Neural progenitor cell (in vitro differentiated cells): ENCODE measurements around the gene DIPK1B. TPM values are rescaled to one million over a fixed set of nuclear protein-coding genes. Genes with fewer than 3 reads are reported as not detected.

Source experiments
- DNase-seq: peaks from one replicate; pipeline ENCODE4 v3.0.0-alpha.2; 2016; ENCODE audit warnings: low spot score
- H2AFZ ChIP-seq: fragments of 200-600 bp; sonication (generic); replicated peaks from 2 replicates; pipeline ENCODE4 v1.6.1; 2016; ENCODE audit warnings: antibody characterized with exemption
- H3F3A ChIP-seq: fragments of 200-600 bp; sonication (generic); 2 replicates; pipeline ENCODE4 v1.6.1; 2016; ENCODE audit warnings: antibody characterized with exemption, low read depth
- H3K27ac ChIP-seq: fragments of 200-600 bp; sonication (generic); 2 replicates; pipeline ENCODE4 v1.5.1; 2016; ENCODE audit warnings: mild to moderate bottlenecking
- H3K27me3 ChIP-seq: fragments of 200-600 bp; sonication (generic); 2 replicates; pipeline ENCODE4 v1.6.1; 2016; ENCODE audit warnings: mild to moderate bottlenecking, moderate library complexity
- H3K36me3 ChIP-seq: fragments of 200-600 bp; sonication (generic); 2 replicates; pipeline ENCODE4 v1.5.1; 2016
- H3K4me1 ChIP-seq: fragments of 200-600 bp; sonication (generic); 2 replicates; pipeline ENCODE4 v1.6.1; 2016; ENCODE audit warnings: mixed run types
- H3K4me2 ChIP-seq: fragments of 200-600 bp; sonication (generic); 2 replicates; pipeline ENCODE4 v1.6.1; 2016
- H3K4me3 ChIP-seq: fragments of 200-600 bp; sonication (generic); 2 replicates; pipeline ENCODE4 v1.5.1; 2016
- H3K79me2 ChIP-seq: fragments of 200-600 bp; sonication (generic); 2 replicates; pipeline ENCODE4 v1.6.1; 2016; ENCODE audit warnings: low read depth
- H3K9ac ChIP-seq: fragments of 200-600 bp; sonication (generic); 2 replicates; pipeline ENCODE4 v1.6.1; 2016
- H3K9me3 ChIP-seq: fragments of 200-600 bp; sonication (generic); 2 replicates; pipeline ENCODE4 v1.5.1; 2016; ENCODE audit warnings: low read depth
- H4K20me1 ChIP-seq: fragments of 200-600 bp; sonication (generic); 2 replicates; pipeline ENCODE4 v1.6.1; 2016; ENCODE audit warnings: low read depth
- H3K27ac Mint-ChIP-seq: 3 replicates; pipeline ENCODE4 v1.8.0; 2021; ENCODE audit warnings: mixed read lengths
- H3K27me3 Mint-ChIP-seq: 2 replicates; pipeline ENCODE4 v1.8.0; 2022; ENCODE audit warnings: low read depth, mild to moderate bottlenecking, inconsistent platforms, moderate library complexity, mixed read lengths; ENCODE audit not compliant: insufficient read depth
- H3K36me3 Mint-ChIP-seq: 3 replicates; pipeline ENCODE4 v1.8.0; 2021; ENCODE audit warnings: mixed read lengths
- H3K4me1 Mint-ChIP-seq: 3 replicates; pipeline ENCODE4 v1.8.0; 2021; ENCODE audit warnings: mixed read lengths
- H3K4me3 Mint-ChIP-seq: 3 replicates; pipeline ENCODE4 v1.8.0; 2021; ENCODE audit warnings: mild to moderate bottlenecking, moderate library complexity, mixed read lengths
- H3K9me3 Mint-ChIP-seq: 3 replicates; pipeline ENCODE4 v1.8.0; 2020; ENCODE audit warnings: mixed read lengths
- EZH2 ChIP-seq: fragments of 200-600 bp; sonication (generic); IDR thresholded peaks from 2 replicates; pipeline ENCODE4 v1.6.1; 2017; ENCODE audit warnings: antibody characterized with exemption, mild to moderate bottlenecking, moderate library complexity
- EZH2phosphoT487 ChIP-seq: fragments of 200-600 bp; sonication (generic); IDR thresholded peaks from 2 replicates; pipeline ENCODE4 v1.6.1; 2017; ENCODE audit warnings: antibody characterized with exemption
- total RNA-seq: library from RNA; depleted of rRNA; stranded (reverse); fragments of >200 nt; gene quantifications from 2 replicates; pipeline ENCODE4 v1.2.3, GENCODE V29; 2015; ENCODE audit warnings: low replicate concordance
- TF ChIP-seq, protein P1 (sequence below): fragments of 200-600 bp; sonication (generic); IDR thresholded peaks from 2 replicates; pipeline ENCODE4 v1.5.1; 2017; ENCODE audit warnings: antibody characterized with exemption, mild to moderate bottlenecking

DIPK1B gene
- total RNA-seq, 1 donor from 2014 or later: 11.8 TPM

- Mint-ChIP-seq H3K4me3 (no peak overlapping the region), H3K27me3 (no peaks in the 10 kb centered on the region)
Measured at GRCh38 chr9:136669791-136670464, 42.4 kb upstream of the DIPK1B start.

GRCh38 chr9:136670576-136671253 is 41.7 kb upstream of the DIPK1B start:
- Histone ChIP-seq H3K9ac (no peak overlapping the region), H3K36me3 (no peaks in the 10 kb centered on the region), H2AFZ (no peak overlapping the region), H3K79me2 (no peaks in the 10 kb centered on the region), H3K4me2 (no peak overlapping the region), H3K27me3 (peaks cover 10% of the 10 kb centered on the region), H3K4me3 (no peak overlapping the region), H3K4me1 (peaks cover 7% of the 10 kb centered on the region), H3K27ac (no peak overlapping the region), H3K9me3 (no peaks in the 10 kb centered on the region), H4K20me1 (no peaks in the 10 kb centered on the region), H3F3A (peaks cover 7% of the 10 kb centered on the region)
- Mint-ChIP-seq H3K27ac (no peak overlapping the region), H3K27me3 (no peaks in the 10 kb centered on the region), H3K36me3 (no peaks in the 10 kb centered on the region), H3K9me3 (no peaks in the 10 kb centered on the region), H3K4me1 (peaks cover 4% of the 10 kb centered on the region), H3K4me3 (no peak overlapping the region)
- TF ChIP-seq, protein P1, sequence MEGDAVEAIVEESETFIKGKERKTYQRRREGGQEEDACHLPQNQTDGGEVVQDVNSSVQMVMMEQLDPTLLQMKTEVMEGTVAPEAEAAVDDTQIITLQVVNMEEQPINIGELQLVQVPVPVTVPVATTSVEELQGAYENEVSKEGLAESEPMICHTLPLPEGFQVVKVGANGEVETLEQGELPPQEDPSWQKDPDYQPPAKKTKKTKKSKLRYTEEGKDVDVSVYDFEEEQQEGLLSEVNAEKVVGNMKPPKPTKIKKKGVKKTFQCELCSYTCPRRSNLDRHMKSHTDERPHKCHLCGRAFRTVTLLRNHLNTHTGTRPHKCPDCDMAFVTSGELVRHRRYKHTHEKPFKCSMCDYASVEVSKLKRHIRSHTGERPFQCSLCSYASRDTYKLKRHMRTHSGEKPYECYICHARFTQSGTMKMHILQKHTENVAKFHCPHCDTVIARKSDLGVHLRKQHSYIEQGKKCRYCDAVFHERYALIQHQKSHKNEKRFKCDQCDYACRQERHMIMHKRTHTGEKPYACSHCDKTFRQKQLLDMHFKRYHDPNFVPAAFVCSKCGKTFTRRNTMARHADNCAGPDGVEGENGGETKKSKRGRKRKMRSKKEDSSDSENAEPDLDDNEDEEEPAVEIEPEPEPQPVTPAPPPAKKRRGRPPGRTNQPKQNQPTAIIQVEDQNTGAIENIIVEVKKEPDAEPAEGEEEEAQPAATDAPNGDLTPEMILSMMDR: no peak
- TF ChIP-seq EZH2phosphoT487 (no peak), EZH2 (no peak)
- DNase-seq: no peak

More at GRCh38 chr9:136669791-136670464, 42.4 kb upstream of the DIPK1B start:
- TF ChIP-seq EZH2phosphoT487 (no peak), EZH2 (no peak)
- TF ChIP-seq, protein P1: no peak
- H2AFZ ChIP-seq: no peak overlapping the region
- no peak for DNase-seq
- no peaks in the 10 kb centered on the region for H3K9me3 Mint-ChIP-seq
- no peak overlapping the region for H3K4me3 ChIP-seq
- H3K36me3 ChIP-seq: no peaks in the 10 kb centered on the region
- no peak overlapping the region for H3K27ac ChIP-seq
- H3K4me2 ChIP-seq: no peak overlapping the region
- H4K20me1 ChIP-seq: no peaks in the 10 kb centered on the region
- peaks cover 11% of the 10 kb centered on the region for H3F3A ChIP-seq
- H3K4me1 ChIP-seq: peaks cover 10% of the 10 kb centered on the region
- H3K36me3 Mint-ChIP-seq: no peaks in the 10 kb centered on the region
- H3K9ac ChIP-seq: no peak overlapping the region
- H3K4me1 Mint-ChIP-seq: peaks cover 4% of the 10 kb centered on the region
- no peak overlapping the region for H3K27ac Mint-ChIP-seq
- H3K79me2 ChIP-seq: no peaks in the 10 kb centered on the region
- H3K9me3 ChIP-seq: no peaks in the 10 kb centered on the region
- H3K27me3 ChIP-seq: peaks cover 15% of the 10 kb centered on the region

DNA sequence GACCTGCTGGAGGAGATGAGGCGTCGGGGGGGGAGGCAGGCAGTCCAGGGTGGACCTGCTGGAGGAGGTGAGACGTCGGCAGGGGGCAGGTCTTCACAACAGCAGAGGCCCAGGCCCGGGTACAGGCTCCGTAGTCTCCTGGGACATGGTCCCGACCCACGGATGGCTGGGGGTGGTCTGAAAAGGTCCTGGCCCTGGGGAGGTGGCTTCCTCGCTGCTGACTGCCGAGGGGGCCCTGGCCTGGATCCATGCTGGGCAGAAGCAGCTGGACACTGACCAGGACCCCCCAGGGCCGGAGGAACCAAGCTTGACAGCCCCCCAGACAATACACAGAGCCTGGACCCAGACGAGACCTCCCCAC is 41.1 kb upstream of the DIPK1B start:
- H3K79me2 ChIP-seq: no peaks in the 10 kb centered on the region
- H4K20me1 ChIP-seq: no peaks in the 10 kb centered on the region
- Mint-ChIP-seq H3K9me3 (no peaks in the 10 kb centered on the region), H3K27me3 (no peaks in the 10 kb centered on the region), H3K27ac (no peak overlapping the region), H3K36me3 (no peaks in the 10 kb centered on the region), H3K4me1 (peaks cover 4% of the 10 kb centered on the region), H3K4me3 (no peak overlapping the region)
- H3K9ac ChIP-seq: no peak overlapping the region
- H2AFZ ChIP-seq: no peak overlapping the region
- H3K27ac ChIP-seq: no peak overlapping the region
- no peak overlapping the region for H3K4me2 ChIP-seq
- no peaks in the 10 kb centered on the region for H3K36me3 ChIP-seq
- H3K4me1 ChIP-seq: peaks cover 7% of the 10 kb centered on the region
- H3K9me3 ChIP-seq: no peaks in the 10 kb centered on the region
- no peak for DNase-seq
- H3F3A ChIP-seq: peaks cover 7% of the 10 kb centered on the region
- peaks cover 7% of the 10 kb centered on the region for H3K27me3 ChIP-seq
- H3K4me3 ChIP-seq: no peak overlapping the region
- TF ChIP-seq, protein P1: no peak
- TF ChIP-seq EZH2phosphoT487: no peak
- no peak for TF ChIP-seq EZH2
